ENCODE data around the gene SLF2.

The SLF2 gene

DNA sequence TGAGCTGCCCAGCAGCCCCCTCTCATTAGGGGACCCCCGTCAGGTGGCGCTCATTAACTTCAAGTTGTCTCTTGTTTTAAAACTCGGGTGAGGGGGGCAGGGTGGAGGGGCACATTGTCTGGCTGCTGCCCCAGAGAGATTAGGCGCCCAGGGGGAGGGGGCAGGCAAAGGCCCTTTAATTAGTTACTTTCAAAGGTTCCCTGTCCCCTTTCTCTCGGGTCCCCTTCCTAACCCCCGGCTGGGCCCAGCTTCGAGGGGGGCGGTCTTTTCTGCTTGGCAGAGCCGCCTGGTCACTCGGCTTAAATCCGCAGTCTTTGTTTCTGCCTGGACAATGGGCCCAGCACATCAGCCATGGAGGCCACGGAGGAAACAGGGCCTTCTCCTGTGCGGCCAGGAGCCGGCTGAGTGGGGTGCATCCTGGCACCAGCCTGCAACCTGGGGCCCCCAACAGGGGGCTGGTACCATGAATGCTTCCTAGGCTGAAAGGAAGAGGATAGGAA is 38.9 kb upstream of the SLF2 start:
- DNase-seq (ENCODE audit: extremely low read depth, low read depth), result no peak
- TF ChIP-seq, protein P1, sequence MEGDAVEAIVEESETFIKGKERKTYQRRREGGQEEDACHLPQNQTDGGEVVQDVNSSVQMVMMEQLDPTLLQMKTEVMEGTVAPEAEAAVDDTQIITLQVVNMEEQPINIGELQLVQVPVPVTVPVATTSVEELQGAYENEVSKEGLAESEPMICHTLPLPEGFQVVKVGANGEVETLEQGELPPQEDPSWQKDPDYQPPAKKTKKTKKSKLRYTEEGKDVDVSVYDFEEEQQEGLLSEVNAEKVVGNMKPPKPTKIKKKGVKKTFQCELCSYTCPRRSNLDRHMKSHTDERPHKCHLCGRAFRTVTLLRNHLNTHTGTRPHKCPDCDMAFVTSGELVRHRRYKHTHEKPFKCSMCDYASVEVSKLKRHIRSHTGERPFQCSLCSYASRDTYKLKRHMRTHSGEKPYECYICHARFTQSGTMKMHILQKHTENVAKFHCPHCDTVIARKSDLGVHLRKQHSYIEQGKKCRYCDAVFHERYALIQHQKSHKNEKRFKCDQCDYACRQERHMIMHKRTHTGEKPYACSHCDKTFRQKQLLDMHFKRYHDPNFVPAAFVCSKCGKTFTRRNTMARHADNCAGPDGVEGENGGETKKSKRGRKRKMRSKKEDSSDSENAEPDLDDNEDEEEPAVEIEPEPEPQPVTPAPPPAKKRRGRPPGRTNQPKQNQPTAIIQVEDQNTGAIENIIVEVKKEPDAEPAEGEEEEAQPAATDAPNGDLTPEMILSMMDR (IDR thresholded peaks at IDR 0.05; ENCODE audit: low read depth, low read length, missing control alignments), result no peak

GRCh38 chr10:100874702-100875483 is 37.9 kb upstream of the SLF2 start:
- H3K4me3 ChIP-seq (replicated peaks; ENCODE audit: low read depth, low read length), result no peak overlapping the region
- TF ChIP-seq, protein P1 (IDR thresholded peaks at IDR 0.05; ENCODE audit: low read depth, low read length, missing control alignments), result no peak
- DNase-seq (ENCODE audit: extremely low read depth, low read depth), result no peak

More for the DNA sequence above, 38.9 kb upstream of the SLF2 start:
- no peak overlapping the region for H3K4me3 ChIP-seq (replicated peaks; ENCODE audit: low read depth, low read length)

- no peak overlapping the region for H3K4me3 ChIP-seq (replicated peaks; ENCODE audit: low read depth, low read length)
- TF ChIP-seq, protein P1 (IDR thresholded peaks at IDR 0.05; ENCODE audit: low read depth, low read length, missing control alignments), result no peak
- no peak for DNase-seq (ENCODE audit: extremely low read depth, low read depth)
Observed at GRCh38 chr10:100875484-100876166, 37.1 kb upstream of the SLF2 start.

- DNase-seq (ENCODE audit: extremely low read depth, low read depth), result no peak
- H3K4me3 ChIP-seq (replicated peaks; ENCODE audit: low read depth, low read length), result no peak overlapping the region
- TF ChIP-seq, protein P1 (IDR thresholded peaks at IDR 0.05; ENCODE audit: low read depth, low read length, missing control alignments), result no peak
Observed at GRCh38 chr10:100876585-100877460, 35.9 kb upstream of the SLF2 start.

- TF ChIP-seq, protein P1 (IDR thresholded peaks at IDR 0.05; ENCODE audit: low read depth, low read length, missing control alignments), result no peak
- no peak for DNase-seq (ENCODE audit: extremely low read depth, low read depth)
- H3K4me3 ChIP-seq (replicated peaks; ENCODE audit: low read depth, low read length), result no peak overlapping the region
Observed at GRCh38 chr10:100877461-100877850, 35.3 kb upstream of the SLF2 start.

GRCh38 chr10:100878291-100878910 is 34.4 kb upstream of the SLF2 start:
- H3K4me3 ChIP-seq (replicated peaks; ENCODE audit: low read depth, low read length), result no peak overlapping the region
- TF ChIP-seq, protein P1 (IDR thresholded peaks at IDR 0.05; ENCODE audit: low read depth, low read length, missing control alignments), result peak; percentile 77
- no peak for DNase-seq (ENCODE audit: extremely low read depth, low read depth)
